ENCODE measurements around the gene IFITM1. TPM values are rescaled to one million over a fixed set of nuclear protein-coding genes. Genes with fewer than 3 reads are reported as not detected.

Gene IFITM1
- total and polyA plus RNA-seq, 2 of the 4 experiments (the other 2 are of a cell fraction): 24.2 to 68.9 TPM

DNA sequence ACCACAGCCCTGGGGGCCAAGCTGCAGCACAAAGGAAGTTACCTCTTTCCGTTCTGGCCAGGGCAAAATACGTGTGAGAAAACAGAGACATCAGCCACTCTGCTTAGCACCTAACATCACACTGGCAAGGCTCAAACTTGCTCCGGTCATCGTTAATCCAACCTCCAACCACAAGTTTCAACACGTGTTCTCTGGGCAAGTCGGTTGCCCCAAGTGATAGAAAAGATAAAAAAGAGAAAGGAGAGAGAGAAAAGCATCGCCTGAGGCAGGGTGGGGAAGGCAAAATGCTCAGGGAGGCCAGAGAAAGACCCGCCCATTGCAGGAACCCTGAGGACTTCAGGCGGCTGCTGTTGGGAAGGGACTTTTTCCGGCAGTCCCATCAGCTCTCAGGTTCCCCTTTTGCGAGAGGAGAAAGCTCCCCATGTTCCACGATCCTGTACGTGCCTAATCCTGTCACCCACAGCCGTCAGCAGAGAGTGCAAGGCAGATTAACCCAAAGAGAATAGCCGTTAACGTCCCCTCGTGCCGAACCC is 36.9 kb downstream of the IFITM1 start:
- Histone ChIP-seq H3K36me3 (ENCODE audit: control insufficient read depth, insufficient read depth, low read length) (no peaks in the 10 kb centered on the region), H4K5ac (ENCODE audit: low read depth, low read length) (no peak overlapping the region), H2BK20ac (ENCODE audit: low read depth, low read length) (no peak overlapping the region), H2BK5ac (ENCODE audit: low read depth, low read length, poor library complexity, severe bottlenecking) (no peak overlapping the region), H3K4ac (ENCODE audit: low read depth, low read length) (no peak overlapping the region), H2BK120ac (ENCODE audit: low read depth, low read length) (no peak overlapping the region), H3K9ac (ENCODE audit: low read depth, low read length) (no peak overlapping the region), H4K91ac (ENCODE audit: insufficient read depth, low read depth, low read length) (no peak overlapping the region; the same call in 1 of the 2 replicates), H3K27ac (ENCODE audit: insufficient read depth, low read length) (no peak overlapping the region), H3K56ac (ENCODE audit: extremely low read depth, insufficient read depth, low read length) (no peak overlapping the region), H2AFZ (replicated peaks; ENCODE audit: low read length, poor library complexity) (no peak overlapping the region), H3K79me1 (ENCODE audit: low read depth in 1 of 2, low read length in 2 of 2) (peaks cover 0 to 9% of the 10 kb centered on the region in 2 experiments; a peak in 1 of 4 replicates), H3K4me3 (ENCODE audit: insufficient read depth, low read depth, low read length) (no peak overlapping the region), H4K8ac (ENCODE audit: low read depth in 2 of 2, low read length in 2 of 2) (no peak overlapping the region), H3K9me1 (ENCODE audit: insufficient read depth, low read length) (peaks cover 10% of the 10 kb centered on the region), H3K23ac (ENCODE audit: low read depth, low read length) (no peak overlapping the region), H2AK9ac (replicated peaks; ENCODE audit: low read depth, low read length, poor library complexity) (no peak overlapping the region), H3K4me1 (ENCODE audit: control insufficient read depth, insufficient read depth, low read length) (peaks cover 8% of the 10 kb centered on the region), H3K9me3 (ENCODE audit: control insufficient read depth, insufficient read depth, low read length) (no peaks in the 10 kb centered on the region), H3K4me2 (ENCODE audit: low read depth, low read length) (no peak overlapping the region), H2BK15ac (ENCODE audit: low read depth, low read length) (no peak overlapping the region), H3K14ac (replicated peaks; ENCODE audit: low read depth, low read length) (no peak overlapping the region), H4K20me1 (ENCODE audit: insufficient read depth, low read length) (no peaks in the 10 kb centered on the region), H3K27me3 (ENCODE audit: control insufficient read depth, insufficient read depth, low read length) (no peaks in the 10 kb centered on the region; the same call in 1 of the 2 replicates), H3K18ac (ENCODE audit: low read depth, low read length) (no peak overlapping the region), H2AK5ac (ENCODE audit: low read depth, low read length) (no peak overlapping the region)
- no peak for TF ChIP-seq CHD1 (IDR thresholded peaks at IDR 0.05; ENCODE audit: low read depth, low read length)
- TF ChIP-seq MXI1 (IDR thresholded peaks at IDR 0.05; ENCODE audit: borderline replicate concordance, low read depth, low read length): no peak
- no peak for TF ChIP-seq RCOR1 (IDR thresholded peaks at IDR 0.05; ENCODE audit: insufficient replicate concordance, low read length)
- no peak for TF ChIP-seq NFE2L2 (IDR thresholded peaks at IDR 0.05; ENCODE audit: low read depth, low read length)
- TF ChIP-seq RFX5 (IDR thresholded peaks at IDR 0.05; ENCODE audit: low read depth, low read length): no peak
- no peak for TF ChIP-seq FOS (IDR thresholded peaks at IDR 0.05; ENCODE audit: low read depth, low read length)
- no peak for TF ChIP-seq POLR2A (IDR thresholded peaks at IDR 0.05; ENCODE audit: low read depth, low read length)
- BruUV-seq (replicated peaks): no TSS peak
- in situ Hi-C loops (cut with MboI; ENCODE audit: low sequenced_read_pairs): loop anchor here (10.0 kb wide), 1 partner anchor 46 kb away; the partner anchor contains the start of gene IFITM2
- dilution Hi-C loops (cut with HindIII; ENCODE audit: low sequenced_read_pairs, unreplicated experiment): no loop called here
- intact Hi-C loops (cut with micrococcal nuclease): no loop called here
- DNase-seq: no peak
- 76% methylated on average over 7 of the region's 18 CpGs; no CpG with 5 or more reads in 1 of the 2 experiments for WGBS, 2 experiments (ENCODE audit: extremely low coverage in 2 of 2, insufficient read length in 1 of 2)
- no peak for ATAC-seq (ENCODE audit: low read depth)
- POLR2A ChIA-PET (ENCODE audit: unreplicated experiment): interaction anchor here (0.6 kb wide), 1 partner anchor 114 kb away, joined by 4 read pairs; the partner anchor contains the start of gene PSMD13
- CTCF ChIA-PET: no interaction called here

Measured in IMR-90 (cell line).